ENCODE measurements around the gene PARD3B. TPM values are rescaled to one million over a fixed set of nuclear protein-coding genes. Genes with fewer than 3 reads are reported as not detected.

PARD3B gene
- total RNA-seq, 1 experiment from 2014 or later: 2.0 TPM

DNA sequence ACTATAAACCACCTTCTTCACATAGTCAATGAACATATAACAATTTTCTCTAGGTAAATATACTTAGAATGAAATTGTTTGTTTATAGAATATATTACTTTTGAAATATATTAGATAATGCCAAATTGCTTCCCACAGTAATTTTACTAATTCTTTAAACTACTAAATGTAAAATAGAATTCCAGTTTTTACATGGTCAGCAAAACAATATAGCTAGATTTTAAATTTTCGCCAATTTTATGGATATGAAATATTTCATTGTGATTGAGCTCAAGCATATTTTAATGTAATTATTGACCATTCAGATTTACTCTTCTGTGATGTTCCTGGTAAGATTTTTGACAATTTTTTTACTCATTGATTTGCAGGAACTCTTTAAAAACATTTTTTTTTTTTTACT is 444.6 kb downstream of the PARD3B start:
- Histone ChIP-seq H3K4me2 (ENCODE audit: low read length) (no peak overlapping the region), H3K36me3 (ENCODE audit: control insufficient read depth in 1 of 2, insufficient read depth in 2 of 2, low read length in 2 of 2) (no peaks in the 10 kb centered on the region), H4K20me1 (ENCODE audit: insufficient read depth) (no peaks in the 10 kb centered on the region), H3K27ac (ENCODE audit: low read depth, low read length) (no peak overlapping the region), H2AFZ (ENCODE audit: low read depth, low read length, poor library complexity, severe bottlenecking) (no peak overlapping the region), H3K4me3 (replicated peaks in 1 of 2; ENCODE audit: low read depth in 1 of 2, low read length in 2 of 2) (no peak overlapping the region), H3K9me2 (ENCODE audit: insufficient read depth) (no peaks in the 10 kb centered on the region), H3K79me2 (ENCODE audit: insufficient read depth, low read length) (no peaks in the 10 kb centered on the region), H3K27me3 (ENCODE audit: insufficient read depth, low read length) (no peaks in the 10 kb centered on the region), H3K9me3 (ENCODE audit: control insufficient read depth in 1 of 2, insufficient read depth in 1 of 2, low read depth in 1 of 2, low read length in 2 of 2) (no peaks in the 10 kb centered on the region), H3K9ac (ENCODE audit: low read length) (no peak overlapping the region), H3K4me1 (ENCODE audit: control insufficient read depth in 1 of 2, insufficient read depth in 2 of 2, low read length in 2 of 2) (no peaks in the 10 kb centered on the region)
- CTCF ChIA-PET: no interaction called here
- intact Hi-C loops (cut with micrococcal nuclease): loop anchor here (1.0 kb wide), 1 partner anchor 9 kb away; no protein-coding TSS in a partner anchor
- RAD21 ChIA-PET (ENCODE audit: low non-redundant PET in 1 of 2, low total read pairs in 2 of 2, uncharacterized antibody in 2 of 2, unreplicated experiment in 2 of 2): no interaction called here
- ATAC-seq (no peak), DNase-seq (ENCODE audit: low read depth, low spot score) (no peak)
- TF ChIP-seq YY1 (IDR thresholded peaks at IDR 0.05; ENCODE audit: extremely low read depth, insufficient replicate concordance, low read depth, low read length): no peak
- TF ChIP-seq POLR2A (IDR thresholded peaks at IDR 0.05; ENCODE audit: borderline replicate concordance, extremely low read depth, insufficient read depth, insufficient read length): no peak
- TF ChIP-seq FOSL1 (IDR thresholded peaks at IDR 0.05; ENCODE audit: low read depth): no peak
- POLR2A ChIA-PET: no interaction called here
- BruUV-seq (replicated peaks): no TSS peak

DNA sequence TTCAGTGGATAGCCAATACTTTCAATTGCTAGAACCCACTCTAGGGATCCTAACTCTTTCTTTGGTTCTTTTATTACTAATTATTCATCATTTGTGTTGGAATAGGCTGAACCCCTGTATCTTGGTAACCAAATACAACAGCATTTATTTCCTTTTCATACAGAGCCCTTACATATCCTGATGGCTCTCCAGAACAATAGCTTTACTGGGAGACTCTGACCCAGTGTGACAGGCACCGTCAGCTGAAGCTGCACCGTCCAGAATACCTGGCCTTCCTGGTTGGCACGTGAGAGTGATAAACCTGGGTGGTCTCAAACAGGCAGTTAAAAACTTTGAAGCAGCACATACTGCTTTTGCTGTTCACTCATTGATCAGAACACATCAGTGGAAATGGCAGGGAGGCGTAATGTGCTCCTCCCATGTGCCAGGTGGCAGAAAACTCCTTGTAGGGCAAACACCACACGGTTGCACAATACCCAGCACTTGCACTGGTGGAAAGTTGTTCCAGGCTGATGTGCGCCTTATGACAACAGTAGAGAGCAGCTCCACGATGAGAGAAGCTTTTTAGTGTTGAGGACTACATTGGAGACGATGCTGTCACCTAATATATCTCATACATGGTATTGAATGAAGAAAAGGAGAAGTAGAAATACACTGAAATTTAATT is 456.2 kb downstream of the PARD3B start:
- Histone ChIP-seq H3K4me1 (ENCODE audit: control insufficient read depth in 1 of 2, insufficient read depth in 2 of 2, low read length in 2 of 2) (no peaks in the 10 kb centered on the region), H3K9me2 (ENCODE audit: insufficient read depth) (no peaks in the 10 kb centered on the region), H2AFZ (ENCODE audit: low read depth, low read length, poor library complexity, severe bottlenecking) (no peak overlapping the region), H3K4me3 (replicated peaks in 1 of 2; ENCODE audit: low read depth in 1 of 2, low read length in 2 of 2) (no peak overlapping the region), H4K20me1 (ENCODE audit: insufficient read depth) (no peaks in the 10 kb centered on the region), H3K27ac (ENCODE audit: low read depth, low read length) (no peak overlapping the region), H3K79me2 (ENCODE audit: insufficient read depth, low read length) (no peaks in the 10 kb centered on the region), H3K27me3 (ENCODE audit: insufficient read depth, low read length) (no peaks in the 10 kb centered on the region), H3K9me3 (ENCODE audit: control insufficient read depth in 1 of 2, insufficient read depth in 1 of 2, low read depth in 1 of 2, low read length in 2 of 2) (no peaks in the 10 kb centered on the region), H3K4me2 (ENCODE audit: low read length) (no peak overlapping the region), H3K36me3 (ENCODE audit: control insufficient read depth in 1 of 2, insufficient read depth in 2 of 2, low read length in 2 of 2) (no peaks in the 10 kb centered on the region), H3K9ac (ENCODE audit: low read length) (no peak overlapping the region)
- CTCF ChIA-PET: no interaction called here
- RAD21 ChIA-PET (ENCODE audit: low non-redundant PET in 1 of 2, low total read pairs in 2 of 2, uncharacterized antibody in 2 of 2, unreplicated experiment in 2 of 2): no interaction called here
- no TSS peak for BruUV-seq (replicated peaks)
- no peak for DNase-seq (ENCODE audit: low read depth, low spot score)
- TF ChIP-seq CBX3 (IDR thresholded peaks at IDR 0.05; ENCODE audit: low read depth) (no peak), POLR2A (IDR thresholded peaks at IDR 0.05; ENCODE audit: borderline replicate concordance, extremely low read depth, insufficient read depth, insufficient read length) (no peak), ZFX (IDR thresholded peaks at IDR 0.05) (no peak), MAX (IDR thresholded peaks at IDR 0.05) (no peak), FOSL1 (IDR thresholded peaks at IDR 0.05; ENCODE audit: low read depth) (no peak), RAD21 (IDR thresholded peaks at IDR 0.05; ENCODE audit: low read depth) (no peak), EGR1 (IDR thresholded peaks at IDR 0.05; ENCODE audit: low read depth) (no peak), SRF (IDR thresholded peaks at IDR 0.05; ENCODE audit: low read depth) (no peak), ELF1 (IDR thresholded peaks at IDR 0.05; ENCODE audit: borderline replicate concordance, low read depth) (no peak)
- TF ChIP-seq, protein P1, sequence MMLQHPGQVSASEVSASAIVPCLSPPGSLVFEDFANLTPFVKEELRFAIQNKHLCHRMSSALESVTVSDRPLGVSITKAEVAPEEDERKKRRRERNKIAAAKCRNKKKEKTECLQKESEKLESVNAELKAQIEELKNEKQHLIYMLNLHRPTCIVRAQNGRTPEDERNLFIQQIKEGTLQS (IDR thresholded peaks at IDR 0.05): no peak
- POLR2A ChIA-PET: no interaction called here
- intact Hi-C loops (cut with micrococcal nuclease): no loop called here
- ATAC-seq: no peak
